Measurements from ENCODE around the gene S1PR1. TPM values are rescaled to one million over a fixed set of nuclear protein-coding genes. Genes with fewer than 3 reads are reported as not detected.

S1PR1 gene
- total RNA-seq, 1 donor from 2014 or later: 21.2 TPM

DNA sequence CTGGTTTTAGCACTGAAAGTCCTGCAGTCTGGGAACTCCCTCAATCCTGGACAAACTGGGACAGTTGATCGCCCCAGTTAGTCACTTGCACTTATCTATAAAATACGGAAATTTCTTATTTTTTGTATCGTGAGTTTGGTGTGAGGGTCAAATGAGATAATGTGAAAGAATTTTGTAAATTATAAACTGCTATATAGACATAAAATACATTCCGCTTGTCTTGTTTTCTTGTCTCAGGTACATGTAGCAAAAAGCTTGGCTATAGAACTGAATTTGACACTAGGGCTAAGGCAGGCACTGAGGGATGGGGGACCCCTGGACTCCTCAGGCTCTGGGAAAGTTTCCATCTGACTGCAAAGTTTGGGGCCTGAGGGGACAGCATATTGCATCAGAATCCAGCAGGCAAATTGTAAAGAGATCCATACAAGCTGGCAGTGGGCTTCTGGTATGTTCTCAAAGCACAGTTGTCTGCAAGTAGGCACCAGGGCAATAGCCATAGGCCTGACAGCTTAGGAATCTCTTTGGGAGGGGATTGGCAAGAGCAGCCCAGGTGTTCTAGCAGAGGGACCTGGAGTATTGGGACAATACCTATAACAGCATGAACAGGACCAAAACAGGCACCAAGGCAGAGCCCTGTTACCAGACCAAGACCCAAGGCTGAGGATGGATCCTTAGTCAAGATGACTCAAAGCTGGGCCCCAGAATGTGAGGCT is 44.3 kb downstream of the S1PR1 start:
- no peak for DNase-seq

DNA sequence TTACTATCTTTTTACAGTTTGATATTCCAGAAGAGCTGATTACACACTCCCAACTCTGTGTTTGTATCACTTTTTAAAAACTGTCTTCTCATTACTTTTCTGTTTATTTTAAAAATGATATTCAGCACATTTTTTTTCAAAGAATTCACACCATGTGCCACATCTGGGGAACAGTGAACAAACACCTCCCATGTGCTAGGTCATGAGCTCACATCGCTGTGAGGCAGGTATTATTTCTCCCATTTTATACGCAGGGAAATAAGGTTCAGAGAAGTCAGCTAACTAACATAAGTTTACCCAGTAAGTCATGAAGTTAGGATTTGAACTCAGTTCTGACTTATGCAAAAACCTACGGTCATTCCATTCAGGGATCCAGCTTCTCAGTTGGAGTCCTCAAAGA is 44.9 kb downstream of the S1PR1 start:
- no peak for DNase-seq

DNA sequence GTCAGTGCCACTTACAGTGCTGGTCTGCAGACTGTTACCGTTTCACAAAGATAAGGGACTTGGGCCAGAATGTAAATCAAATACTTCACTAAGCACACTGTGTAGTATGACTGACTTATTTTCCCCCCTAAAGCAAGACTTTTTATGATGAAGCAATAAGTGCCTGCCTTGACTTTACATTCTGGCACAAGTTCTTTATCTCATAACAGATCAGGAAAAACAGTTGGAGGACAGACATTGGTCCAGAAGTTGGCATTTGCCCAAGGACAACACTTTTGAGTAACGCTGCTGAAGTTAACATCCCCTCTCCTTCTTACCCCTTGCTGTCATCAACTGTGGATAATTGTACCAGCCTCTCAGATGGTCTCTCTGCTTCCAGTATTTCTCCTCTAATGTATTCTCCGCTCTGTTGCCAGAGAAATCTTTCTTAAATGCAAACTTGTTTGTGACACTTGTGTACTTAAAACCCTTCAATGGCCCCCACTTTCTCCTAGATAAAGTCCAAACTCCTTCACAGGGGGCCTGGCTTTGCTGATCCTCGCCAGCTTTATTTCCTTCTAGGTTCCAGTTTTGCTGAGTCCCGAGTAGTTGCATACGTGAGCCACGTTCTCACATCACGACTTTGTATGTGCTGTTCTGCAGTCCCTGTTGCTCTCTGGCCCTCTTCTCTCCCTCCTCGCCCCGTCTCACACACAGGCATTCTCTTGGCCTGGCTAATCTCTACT is 45.7 kb downstream of the S1PR1 start:
- DNase-seq: no peak

DNA sequence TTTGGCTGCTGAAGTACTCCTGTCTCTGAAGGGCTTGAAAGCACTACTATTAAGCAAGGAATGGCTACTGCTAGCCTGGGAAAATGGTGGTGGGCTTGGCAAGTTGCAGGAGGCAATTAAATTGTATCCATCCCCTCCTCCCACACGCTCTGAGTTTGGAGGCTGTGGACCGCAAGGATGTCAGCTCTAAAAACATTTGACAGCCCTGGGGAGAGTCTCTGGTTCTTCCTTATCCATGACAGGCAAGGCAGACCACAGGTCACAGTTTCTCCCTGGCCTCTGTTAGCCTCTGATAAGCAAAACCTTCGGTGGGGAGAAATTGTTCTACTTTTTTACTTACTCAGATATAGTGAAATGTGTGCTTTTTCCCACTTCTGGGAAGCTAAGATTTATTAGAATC is 46.6 kb downstream of the S1PR1 start:
- DNase-seq: no peak

DNA sequence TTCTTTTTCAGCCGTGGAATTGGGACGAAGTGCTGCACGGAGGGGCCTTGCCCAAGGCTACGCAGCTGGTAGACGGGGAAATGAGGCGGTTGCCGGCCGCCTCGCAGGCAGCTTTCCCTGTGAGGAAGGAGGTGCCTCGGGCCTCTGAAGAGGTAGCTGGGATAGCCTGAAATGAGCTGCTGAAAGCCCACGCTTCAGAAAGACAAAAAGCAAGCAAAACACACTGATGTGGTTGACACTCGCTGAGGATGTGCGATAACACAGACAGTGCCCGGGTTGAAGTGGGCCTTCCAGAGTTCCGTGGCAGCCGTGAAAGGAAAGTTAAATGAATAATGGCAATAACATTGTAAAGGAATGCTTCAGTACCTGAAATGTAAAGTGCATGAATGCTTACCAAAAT is 47.2 kb downstream of the S1PR1 start:
- DNase-seq: no peak

DNA sequence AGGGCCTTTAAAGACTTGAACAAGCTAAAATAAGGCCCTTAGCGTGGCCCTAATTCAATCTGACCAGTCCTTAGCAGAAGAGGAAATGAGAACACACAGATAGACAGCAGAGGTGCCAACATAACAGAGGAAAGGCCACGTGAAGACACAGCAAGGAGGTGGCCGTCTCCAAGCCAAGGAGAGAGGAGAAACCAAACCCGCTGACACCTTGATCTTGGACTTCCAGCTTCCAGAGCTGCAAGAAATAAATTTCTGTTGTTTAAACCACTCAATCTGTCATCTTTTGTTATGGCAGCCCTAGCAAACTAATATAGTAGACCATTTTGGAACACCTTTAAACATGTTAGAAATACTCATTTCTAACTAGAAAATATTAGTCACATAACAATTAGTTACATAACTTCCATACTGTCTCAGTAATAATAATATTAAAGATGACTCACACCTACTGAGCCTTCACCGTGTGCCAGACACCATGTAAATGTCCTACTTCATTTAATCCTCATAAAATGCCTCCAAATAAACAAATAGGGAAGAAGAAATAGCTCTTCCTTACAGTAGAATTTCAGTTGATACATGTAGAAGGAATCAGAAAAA is 47.9 kb downstream of the S1PR1 start:
- DNase-seq: no peak

DNA sequence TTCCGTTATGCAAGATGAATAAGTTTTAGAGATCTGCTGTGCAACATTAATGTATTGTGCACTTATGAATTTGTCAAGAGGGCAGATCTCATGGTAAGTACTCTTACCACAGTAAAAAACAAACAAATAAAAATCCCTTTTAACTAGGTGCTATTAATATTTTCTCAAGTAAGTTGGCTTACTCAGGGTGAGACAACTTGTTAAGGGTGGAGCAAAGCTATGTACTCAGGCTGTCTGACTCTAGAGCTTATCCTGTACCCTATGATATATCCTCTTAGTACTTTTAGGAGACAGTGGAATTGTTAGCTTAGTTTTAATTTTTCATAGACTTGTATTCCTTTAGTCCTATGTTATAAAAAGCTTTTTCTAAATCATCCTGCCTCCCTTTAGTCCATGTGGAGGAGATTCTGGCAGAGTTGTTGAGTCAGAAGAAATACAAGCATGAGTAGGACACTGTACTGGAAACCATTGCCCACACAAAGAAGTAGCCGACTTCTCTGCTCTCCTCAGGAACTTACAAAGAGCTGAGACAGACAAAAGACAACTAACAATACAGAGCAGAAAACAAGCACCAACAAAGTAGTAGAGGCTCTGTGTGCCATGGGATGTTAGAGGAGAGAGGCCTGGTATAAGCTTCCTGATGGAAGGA is 49.2 kb downstream of the S1PR1 start:
- no peak for DNase-seq

DNA sequence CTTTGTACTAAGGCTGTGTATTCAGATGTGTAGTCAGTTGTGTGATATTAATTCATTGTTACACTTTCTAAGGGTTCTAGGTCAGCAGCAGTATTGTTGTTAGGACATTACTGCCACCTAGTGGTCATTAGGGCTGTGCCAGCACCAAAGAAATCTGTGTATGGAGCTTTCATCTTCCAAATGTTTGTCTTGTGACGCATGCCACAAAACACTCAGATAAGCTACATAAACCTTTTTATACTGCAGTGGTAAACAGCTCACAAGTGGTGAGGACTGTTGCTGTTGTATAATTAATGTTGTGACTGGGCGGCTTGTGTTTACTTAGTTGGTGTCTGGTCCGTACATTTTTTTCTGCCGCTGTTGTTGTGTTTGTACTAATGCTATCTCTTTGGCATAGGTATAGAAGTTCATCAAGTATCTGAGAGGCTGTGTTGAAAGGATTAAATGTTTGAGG is 51.7 kb downstream of the S1PR1 start:
- DNase-seq: peak; percentile 5

DNA sequence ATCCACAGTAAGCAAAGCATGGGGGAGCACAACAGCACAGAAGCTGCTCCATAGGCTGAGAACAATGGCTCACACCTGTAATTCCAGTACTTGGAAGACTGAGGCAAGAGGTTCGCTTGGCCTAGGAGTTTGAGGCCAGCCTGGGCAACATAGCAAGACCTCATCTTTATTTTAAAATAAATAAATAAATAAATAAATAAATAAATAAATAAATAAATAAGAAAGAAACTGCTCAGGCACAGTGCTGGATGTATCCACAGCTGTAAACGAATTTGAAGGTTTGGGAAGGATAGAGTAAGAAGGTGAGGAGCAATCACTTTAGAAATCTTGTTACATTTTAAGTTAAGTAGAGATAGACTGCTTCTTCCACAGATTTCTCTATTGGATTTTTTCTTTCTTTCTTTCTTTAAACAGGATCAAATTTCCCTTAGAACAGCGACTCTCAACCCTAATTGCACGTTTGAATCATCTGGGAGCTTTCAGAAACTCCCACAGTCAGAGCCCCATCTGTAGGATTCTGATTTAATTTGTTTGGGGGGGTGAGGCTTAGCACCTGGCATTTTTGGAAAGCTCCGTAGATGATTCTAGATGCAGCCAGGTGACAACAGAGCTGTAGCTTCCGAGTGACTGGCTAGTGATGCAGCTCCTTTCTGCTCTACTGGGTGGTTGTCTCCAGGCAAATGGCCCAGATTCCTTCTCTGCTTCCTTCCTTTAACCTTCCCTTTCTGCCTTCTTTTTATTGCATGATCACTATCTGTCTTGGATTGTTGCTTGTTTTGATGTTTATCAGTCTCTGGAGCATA is 53.5 kb downstream of the S1PR1 start:
- no peak for DNase-seq

Other genes with a start within 250 kb of the S1PR1 start
- 41.3 TPM for gene DPH5, start 211.2 kb upstream of the S1PR1 start, total RNA-seq

Data from occipital lobe (tissue), 2 donors.